T-helper 1 cell treated with Interleukin-12 subunit alpha and Interleukin-12 subunit beta and Interleukin-4 antibody, amounts not matched to agents 30 μg/mL and 1 μg/mL, for 36 hours (primary cell): Measurements from ENCODE around the gene FTO.

Source experiments
- H3K27ac Mint-ChIP-seq: one replicate; pipeline ENCODE4 v1.8.0; 2021; ENCODE audit warnings: mild to moderate bottlenecking, mixed read lengths
- H3K27me3 Mint-ChIP-seq: one replicate; pipeline ENCODE4 v1.8.0; 2021; ENCODE audit warnings: low read depth, mixed read lengths
- H3K36me3 Mint-ChIP-seq: one replicate; pipeline ENCODE4 v1.8.0; 2021; ENCODE audit warnings: low read depth, mixed read lengths
- H3K4me1 Mint-ChIP-seq: one replicate; pipeline ENCODE4 v1.8.0; 2021; ENCODE audit warnings: low read depth, mixed read lengths
- H3K4me3 Mint-ChIP-seq: one replicate; pipeline ENCODE4 v1.8.0; 2021; ENCODE audit warnings: mild to moderate bottlenecking, moderate library complexity, mixed read lengths
- H3K9me3 Mint-ChIP-seq: one replicate; pipeline ENCODE4 v1.8.0; 2021; ENCODE audit warnings: mixed read lengths

FTO gene

GRCh38 chr16:53755026-53755910 lies 51.3 kb downstream of the FTO start:
- H3K9me3 Mint-ChIP-seq: no peaks in the 10 kb centered on the region
- no peak overlapping the region for H3K27ac Mint-ChIP-seq
- no peaks in the 10 kb centered on the region for H3K4me1 Mint-ChIP-seq
- no peaks in the 10 kb centered on the region for H3K27me3 Mint-ChIP-seq
- H3K4me3 Mint-ChIP-seq: no peak overlapping the region
- H3K36me3 Mint-ChIP-seq: peaks cover 1% of the 10 kb centered on the region

GRCh38 chr16:53756275-53756996 lies 52.5 kb downstream of the FTO start:
- Mint-ChIP-seq H3K27me3 (no peaks in the 10 kb centered on the region), H3K4me1 (no peaks in the 10 kb centered on the region), H3K4me3 (no peak overlapping the region), H3K27ac (no peak overlapping the region), H3K36me3 (peaks cover 1% of the 10 kb centered on the region), H3K9me3 (no peaks in the 10 kb centered on the region)

GRCh38 chr16:53757971-53758609 lies 54.1 kb downstream of the FTO start:
- Mint-ChIP-seq H3K4me3 (no peak overlapping the region), H3K36me3 (peaks cover 1% of the 10 kb centered on the region), H3K27ac (no peak overlapping the region), H3K4me1 (no peaks in the 10 kb centered on the region), H3K27me3 (no peaks in the 10 kb centered on the region), H3K9me3 (no peaks in the 10 kb centered on the region)

GRCh38 chr16:53761962-53762703 lies 58.2 kb downstream of the FTO start:
- no peak overlapping the region for H3K27ac Mint-ChIP-seq
- H3K4me1 Mint-ChIP-seq: peaks cover 6% of the 10 kb centered on the region
- H3K4me3 Mint-ChIP-seq: no peak overlapping the region
- H3K9me3 Mint-ChIP-seq: no peaks in the 10 kb centered on the region
- no peaks in the 10 kb centered on the region for H3K27me3 Mint-ChIP-seq
- peaks cover 1% of the 10 kb centered on the region for H3K36me3 Mint-ChIP-seq

- Mint-ChIP-seq H3K27ac (no peak overlapping the region), H3K27me3 (no peaks in the 10 kb centered on the region), H3K9me3 (no peaks in the 10 kb centered on the region), H3K4me3 (no peak overlapping the region), H3K36me3 (no peaks in the 10 kb centered on the region), H3K4me1 (peaks cover 15% of the 10 kb centered on the region)
Observed at GRCh38 chr16:53766304-53767016, 62.5 kb downstream of the FTO start.

GRCh38 chr16:53768167-53768566 lies 64.2 kb downstream of the FTO start:
- Mint-ChIP-seq H3K4me1 (peaks cover 15% of the 10 kb centered on the region), H3K4me3 (no peak overlapping the region), H3K27ac (peak overlapping the region; percentile 8)

GRCh38 chr16:53768593-53768992 lies 64.6 kb downstream of the FTO start:
- Mint-ChIP-seq H3K27ac (peak overlapping the region; percentile 8), H3K9me3 (no peaks in the 10 kb centered on the region), H3K36me3 (no peaks in the 10 kb centered on the region), H3K27me3 (no peaks in the 10 kb centered on the region), H3K4me1 (peaks cover 13% of the 10 kb centered on the region), H3K4me3 (no peak overlapping the region)

More at GRCh38 chr16:53768167-53768566, 64.2 kb downstream of the FTO start:
- no peaks in the 10 kb centered on the region for H3K36me3 Mint-ChIP-seq
- H3K27me3 Mint-ChIP-seq: no peaks in the 10 kb centered on the region
- no peaks in the 10 kb centered on the region for H3K9me3 Mint-ChIP-seq

GRCh38 chr16:53769185-53769584 lies 65.2 kb downstream of the FTO start:
- Mint-ChIP-seq H3K36me3 (no peaks in the 10 kb centered on the region), H3K27me3 (no peaks in the 10 kb centered on the region), H3K27ac (no peak overlapping the region), H3K4me1 (peaks cover 9% of the 10 kb centered on the region), H3K4me3 (no peak overlapping the region), H3K9me3 (no peaks in the 10 kb centered on the region)

GRCh38 chr16:53769787-53770186 lies 65.8 kb downstream of the FTO start:
- Mint-ChIP-seq H3K36me3 (no peaks in the 10 kb centered on the region), H3K4me3 (no peak overlapping the region), H3K4me1 (peaks cover 9% of the 10 kb centered on the region), H3K27me3 (no peaks in the 10 kb centered on the region), H3K9me3 (no peaks in the 10 kb centered on the region), H3K27ac (no peak overlapping the region)

GRCh38 chr16:53770641-53771040 lies 66.7 kb downstream of the FTO start:
- H3K9me3 Mint-ChIP-seq: no peaks in the 10 kb centered on the region
- no peak overlapping the region for H3K27ac Mint-ChIP-seq
- no peaks in the 10 kb centered on the region for H3K27me3 Mint-ChIP-seq
- no peak overlapping the region for H3K4me3 Mint-ChIP-seq
- H3K36me3 Mint-ChIP-seq: no peaks in the 10 kb centered on the region
- peaks cover 12% of the 10 kb centered on the region for H3K4me1 Mint-ChIP-seq

- Mint-ChIP-seq H3K4me3 (no peak overlapping the region), H3K27me3 (no peaks in the 10 kb centered on the region), H3K27ac (no peak overlapping the region), H3K9me3 (no peaks in the 10 kb centered on the region), H3K36me3 (no peaks in the 10 kb centered on the region), H3K4me1 (peaks cover 13% of the 10 kb centered on the region)
Observed at GRCh38 chr16:53771655-53772497, 67.9 kb downstream of the FTO start.

- Mint-ChIP-seq H3K4me1 (peaks cover 9% of the 10 kb centered on the region), H3K4me3 (no peak overlapping the region), H3K9me3 (no peaks in the 10 kb centered on the region), H3K27me3 (no peaks in the 10 kb centered on the region), H3K27ac (no peak overlapping the region), H3K36me3 (no peaks in the 10 kb centered on the region)
Observed at GRCh38 chr16:53773150-53773846, 69.3 kb downstream of the FTO start.

GRCh38 chr16:53773881-53774280 lies 69.9 kb downstream of the FTO start:
- Mint-ChIP-seq H3K4me1 (peaks cover 7% of the 10 kb centered on the region), H3K27me3 (no peaks in the 10 kb centered on the region)

More at GRCh38 chr16:53773881-53774280, 69.9 kb downstream of the FTO start:
- Mint-ChIP-seq H3K4me3 (no peak overlapping the region), H3K9me3 (no peaks in the 10 kb centered on the region), H3K27ac (no peak overlapping the region), H3K36me3 (no peaks in the 10 kb centered on the region)
